Type B pancreatic cell (in vitro differentiated cells): ENCODE results near the gene TIMM10. TPM values are rescaled to one million over a fixed set of nuclear protein-coding genes. Genes with fewer than 3 reads are reported as not detected.
A peak's percentile ranks its signal among the peaks of the same experiment; 100 is the strongest.

Experiments used
- DNase-seq: peaks from one replicate; pipeline ENCODE4 v3.0.0; 2021; ENCODE audit warnings: mixed read lengths; ENCODE audit not compliant: unreplicated experiment; ENCODE audit errors: extremely low spot score
- H3K27ac Mint-ChIP-seq: 2 replicates; pipeline ENCODE4 v1.8.0; 2021; ENCODE audit warnings: mild to moderate bottlenecking, mixed read lengths
- H3K27me3 Mint-ChIP-seq: 2 replicates; pipeline ENCODE4 v1.8.0; 2021; ENCODE audit warnings: mixed read lengths
- H3K36me3 Mint-ChIP-seq: 2 replicates; pipeline ENCODE4 v1.8.0; 2021; ENCODE audit warnings: mixed read lengths
- H3K4me1 Mint-ChIP-seq: one replicate; pipeline ENCODE4 v1.8.0; 2021; ENCODE audit warnings: mixed read lengths; ENCODE audit not compliant: unreplicated experiment
- H3K4me3 Mint-ChIP-seq: 2 replicates; pipeline ENCODE4 v1.8.0; 2021; ENCODE audit warnings: mild to moderate bottlenecking, mixed read lengths
- H3K9me3 Mint-ChIP-seq: 2 replicates; pipeline ENCODE4 v1.8.0; 2021; ENCODE audit warnings: mixed read lengths
- CTCF ChIP-seq: fragments of 200-600 bp; sonication (generic); conservative IDR thresholded peaks from 2 replicates; pipeline ENCODE4 v1.5.0; 2021; ENCODE audit warnings: antibody characterized with exemption, mild to moderate bottlenecking
- total RNA-seq: library from RNA; stranded (reverse); gene quantifications from 2 replicates; pipeline ENCODE4 v1.2.1, GENCODE V29; 2021; ENCODE audit warnings: low replicate concordance

The TIMM10 gene
- total RNA-seq, 1 donor from 2014 or later: 64.2 TPM

GRCh38 chr11:57511741-57512430 lies 18.7 kb downstream of the TIMM10 start:
- TF ChIP-seq CTCF: no peak
- Mint-ChIP-seq H3K27me3 (peaks cover 47% of the 10 kb centered on the region), H3K9me3 (no peaks in the 10 kb centered on the region), H3K4me3 (no peak overlapping the region), H3K27ac (no peak overlapping the region), H3K36me3 (no peaks in the 10 kb centered on the region), H3K4me1 (peaks cover 9% of the 10 kb centered on the region)
- no peak for DNase-seq

- no peak for TF ChIP-seq CTCF
- H3K4me1 Mint-ChIP-seq: peaks cover 6% of the 10 kb centered on the region
- H3K27ac Mint-ChIP-seq: no peak overlapping the region
- peaks cover 26% of the 10 kb centered on the region for H3K27me3 Mint-ChIP-seq
- H3K9me3 Mint-ChIP-seq: no peaks in the 10 kb centered on the region
- H3K4me3 Mint-ChIP-seq: no peak overlapping the region
- H3K36me3 Mint-ChIP-seq: no peaks in the 10 kb centered on the region
- no peak for DNase-seq
Observed at GRCh38 chr11:57508341-57509170, 22.0 kb downstream of the TIMM10 start.

- no peak overlapping the region for H3K27ac Mint-ChIP-seq
- H3K36me3 Mint-ChIP-seq: no peaks in the 10 kb centered on the region
- H3K4me1 Mint-ChIP-seq: peaks cover 4% of the 10 kb centered on the region
- H3K27me3 Mint-ChIP-seq: peaks cover 8% of the 10 kb centered on the region
- DNase-seq: no peak
- H3K4me3 Mint-ChIP-seq: no peak overlapping the region
- no peaks in the 10 kb centered on the region for H3K9me3 Mint-ChIP-seq
- TF ChIP-seq CTCF: no peak
Observed at GRCh38 chr11:57506522-57506921, 24.0 kb downstream of the TIMM10 start.

DNA sequence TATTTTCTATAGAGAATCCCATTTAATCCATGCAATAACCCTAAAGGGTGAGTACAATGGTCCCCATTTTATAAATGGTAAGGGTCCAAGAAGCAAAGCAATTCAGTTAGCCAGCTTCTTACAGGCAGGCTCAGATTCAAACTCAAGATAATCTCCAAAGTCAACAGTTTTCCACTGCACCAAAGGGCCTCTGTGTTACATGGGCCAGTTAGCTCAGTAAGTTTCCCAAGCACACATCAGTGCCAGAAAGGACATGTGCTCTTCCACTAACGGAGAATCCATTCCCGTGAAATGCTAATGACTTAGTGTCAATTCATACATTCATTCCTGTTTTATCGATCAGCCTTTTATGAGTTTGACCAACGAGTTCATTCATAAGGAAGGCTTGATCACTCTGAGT lies 26.0 kb downstream of the TIMM10 start:
- Mint-ChIP-seq H3K9me3 (no peaks in the 10 kb centered on the region), H3K4me3 (no peak overlapping the region), H3K4me1 (peaks cover 14% of the 10 kb centered on the region), H3K36me3 (no peaks in the 10 kb centered on the region), H3K27me3 (peaks cover 7% of the 10 kb centered on the region), H3K27ac (no peak overlapping the region)
- no peak for TF ChIP-seq CTCF
- no peak for DNase-seq

DNA sequence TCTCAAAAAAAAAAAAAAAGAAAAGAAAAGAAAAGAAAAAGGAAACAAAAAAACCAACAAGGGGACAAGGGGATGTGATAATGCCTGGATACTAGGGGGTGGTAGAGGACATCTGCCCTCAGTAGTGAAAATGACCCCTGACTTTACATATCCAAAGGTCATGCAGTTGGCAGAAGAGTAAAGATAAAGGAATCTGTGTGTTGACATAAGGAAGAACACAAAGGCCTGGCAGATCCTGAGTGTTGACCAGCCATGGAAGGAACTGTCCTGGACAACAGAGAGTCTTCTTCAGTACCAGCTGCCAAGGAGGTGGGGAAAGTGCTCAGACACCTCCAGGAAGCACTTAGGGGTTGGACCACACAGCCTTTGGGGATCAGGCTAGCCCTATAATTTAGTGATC lies 27.7 kb downstream of the TIMM10 start:
- no peak for TF ChIP-seq CTCF
- H3K9me3 Mint-ChIP-seq: no peaks in the 10 kb centered on the region
- H3K4me3 Mint-ChIP-seq: no peak overlapping the region
- H3K36me3 Mint-ChIP-seq: no peaks in the 10 kb centered on the region
- H3K27me3 Mint-ChIP-seq: no peaks in the 10 kb centered on the region
- no peak for DNase-seq
- H3K27ac Mint-ChIP-seq: peak overlapping the region; percentile 53
- H3K4me1 Mint-ChIP-seq: peaks cover 14% of the 10 kb centered on the region
